ENCODE measurements around the gene FBN2. TPM values are rescaled to one million over a fixed set of nuclear protein-coding genes. Genes with fewer than 3 reads are reported as not detected.

The FBN2 gene
- total and polyA plus RNA-seq, 11 donors, result 7.4 to 28.0 (median 9.7) TPM

GRCh38 chr5:128470663-128471062 is 67.4 kb downstream of the FBN2 start:
- H3K4me3 ChIP-seq, result no peak overlapping the region
- DNase-seq, result no peak
- no peak for ATAC-seq
- intact Hi-C loops (cut with DNase I), result no loop called here
- H3K36me3 ChIP-seq, result no peaks in the 10 kb centered on the region
- no peak overlapping the region for H3K27ac ChIP-seq
- TF ChIP-seq CTCF (IDR thresholded peaks at IDR 0.05) (no peak), POLR2A (IDR thresholded peaks at IDR 0.05) (no peak)
- no peaks in the 10 kb centered on the region for H3K9me3 ChIP-seq
- no peaks in the 10 kb centered on the region for H3K27me3 ChIP-seq
- H3K4me1 ChIP-seq, result peaks cover 0 to 17% (median 0%) of the 10 kb centered on the region in 12 donors
- 64 to 81% (median 75%) methylated on average over 1 of the region's 1 CpG for WGBS, 4 donors

GRCh38 chr5:128469912-128470311 is 68.1 kb downstream of the FBN2 start:
- 33 to 44% (median 34%) methylated on average over 2 of the region's 2 CpGs for WGBS, 4 donors
- Histone ChIP-seq H3K36me3 (no peaks in the 10 kb centered on the region), H3K27me3 (no peaks in the 10 kb centered on the region), H3K9me3 (no peaks in the 10 kb centered on the region), H3K27ac (no peak overlapping the region), H3K4me1 (peaks cover 0 to 12% (median 0%) of the 10 kb centered on the region in 12 donors), H3K4me3 (no peak overlapping the region)
- no peak for TF ChIP-seq CTCF (IDR thresholded peaks at IDR 0.05)
- no peak for TF ChIP-seq POLR2A (IDR thresholded peaks at IDR 0.05)
- intact Hi-C loops (cut with DNase I), result no loop called here
- DNase-seq (no peak), ATAC-seq (no peak)

GRCh38 chr5:128466980-128467379 is 71.1 kb downstream of the FBN2 start:
- WGBS, 4 donors, result 13 to 27% (median 20%) methylated on average over 1 of the region's 1 CpG
- TF ChIP-seq CTCF (IDR thresholded peaks at IDR 0.05), result no peak
- Histone ChIP-seq H3K36me3 (no peaks in the 10 kb centered on the region), H3K9me3 (no peaks in the 10 kb centered on the region), H3K27ac (no peak overlapping the region), H3K27me3 (no peaks in the 10 kb centered on the region), H3K4me1 (peaks cover 0 to 10% (median under 1%) of the 10 kb centered on the region in 12 donors), H3K4me3 (no peak overlapping the region)
- ATAC-seq (no peak), DNase-seq (no peak)
- intact Hi-C loops (cut with DNase I), result no loop called here

- H3K9me3 ChIP-seq, result no peaks in the 10 kb centered on the region
- H3K36me3 ChIP-seq, result no peaks in the 10 kb centered on the region
- H3K4me3 ChIP-seq, result no peak overlapping the region
- no peak overlapping the region for H3K27ac ChIP-seq
- ATAC-seq (no peak), DNase-seq (no peak)
- H3K27me3 ChIP-seq, result no peaks in the 10 kb centered on the region
- no peak for TF ChIP-seq CTCF (IDR thresholded peaks at IDR 0.05)
- TF ChIP-seq POLR2A (IDR thresholded peaks at IDR 0.05), result no peak
- intact Hi-C loops (cut with DNase I), result no loop called here
- H3K4me1 ChIP-seq, result peaks cover 0 to 11% (median 1%) of the 10 kb centered on the region in 12 donors
- 31 to 43% (median 32%) methylated on average over 5 of the region's 5 CpGs for WGBS, 4 donors
Observed at GRCh38 chr5:128466554-128466953, 71.5 kb downstream of the FBN2 start.

Measured in heart left ventricle (tissue), 16 donors.